Lung (tissue), 12 donors: ENCODE data around the gene ADGRF3. TPM values are rescaled to one million over a fixed set of nuclear protein-coding genes. Genes with fewer than 3 reads are reported as not detected.

Source experiments
- ATAC-seq: fragments of 200-7000 bp; cut with Tn5 transposase; one replicate; pipeline ENCODE4 v1.9.1; 2020; ENCODE audit warnings: moderate number of reproducible peaks; ENCODE audit not compliant: insufficient read depth, low FRiP score
- DNase-seq, 3 donors: peaks; one replicate each; pipeline ENCODE4 v3.0.0-alpha.2; 2013 to 2017
- H3K27ac ChIP-seq, 2 donors: one replicate each; pipeline ENCODE4 v1.5.1; 2013; ENCODE audit warnings: mild to moderate bottlenecking in 2 of 2, moderate library complexity in 2 of 2, control low read depth in 1 of 2, inconsistent platforms in 1 of 2, low read depth in 1 of 2, low read length in 1 of 2
- H3K27me3 ChIP-seq, 3 donors: one replicate each; pipeline ENCODE4 v1.5.1; 2013; ENCODE audit warnings: low read length in 2 of 3; ENCODE audit not compliant: control insufficient read depth in 3 of 3, insufficient read depth in 3 of 3
- H3K36me3 ChIP-seq, 4 donors: one replicate each; pipeline ENCODE4 v1.5.1; 2013; ENCODE audit warnings: low read length in 4 of 4, mild to moderate bottlenecking in 1 of 4, moderate library complexity in 1 of 4; ENCODE audit not compliant: control insufficient read depth in 4 of 4, insufficient read depth in 4 of 4
- H3K4me1 ChIP-seq, 5 donors: one replicate each; pipeline ENCODE4 v1.5.1; 2013; ENCODE audit warnings: low read length in 5 of 5, mild to moderate bottlenecking in 2 of 5, moderate library complexity in 1 of 5; ENCODE audit not compliant: control insufficient read depth in 5 of 5, insufficient read depth in 5 of 5
- H3K4me3 ChIP-seq: one replicate; pipeline ENCODE4 v1.5.1; 2013; ENCODE audit warnings: mild to moderate bottlenecking, control low read depth, moderate library complexity
- H3K9ac ChIP-seq, 2 donors: one replicate each; pipeline ENCODE4 v1.5.1; 2013; ENCODE audit warnings: low read length in 2 of 2, control low read depth in 1 of 2; ENCODE audit not compliant: insufficient read depth in 1 of 2
- H3K9me3 ChIP-seq, 4 donors: one replicate each; pipeline ENCODE4 v1.5.1; 2013; ENCODE audit warnings: low read length in 3 of 4, mild to moderate bottlenecking in 1 of 4, moderate library complexity in 1 of 4; ENCODE audit not compliant: control insufficient read depth in 4 of 4, insufficient read depth in 3 of 4
- CTCF ChIP-seq: IDR thresholded peaks from 2 replicates; pipeline ENCODE4 v1.5.1; 2012; ENCODE audit warnings: mild to moderate bottlenecking; ENCODE audit errors: control extremely low read depth, extremely low read depth
- WGBS, 2 donors: extraction: QIAGEN DNeasy Blood & Tissue Kit; methylation state at CpG; one replicate each; pipeline ENCODE4 v1.1.7; 2013; 5-methylcytosine and 5-hydroxymethylcytosine counted together
- polyA plus RNA-seq, 2 donors: library from polyadenylated mRNA; stranded (reverse); fragments of 200-250 nt; gene quantifications; one replicate each; pipeline ENCODE4 v1.2.1, GENCODE V29; 2013
- total RNA-seq, 2 donors: library from RNA; depleted of rRNA in 1 of 2; stranded (reverse); fragments of >200 nt in 1 of 2; gene quantifications; one replicate each; pipeline ENCODE4 v1.2.1, GENCODE V29; 2014 to 2021
- donor health status: control.
- donor health status: control.
- donor health status: Bipolar disorder and iron deficiency.
- donor health status: healthy.
- donor health status: DM: yes; HTN: yes; CAD: no.

ADGRF3 gene
- total and polyA plus RNA-seq, 4 donors = 0.10 to 3.9 (median 0.24) TPM

GRCh38 chr2:26297061-26297460 lies 49.5 kb downstream of the ADGRF3 start:
- WGBS, 2 donors = 80 to 84% methylated on average over 3 of the region's 3 CpGs
- ATAC-seq (no peak), DNase-seq (no peak)
- no peak overlapping the region for H3K4me3 ChIP-seq
- no peak for TF ChIP-seq CTCF
- H3K27me3 ChIP-seq = no peaks in the 10 kb centered on the region
- H3K4me1 ChIP-seq = peaks cover 0 to 26% (median 2%) of the 10 kb centered on the region in 5 donors
- no peak overlapping the region for H3K9ac ChIP-seq
- H3K27ac ChIP-seq = no peak overlapping the region
- H3K9me3 ChIP-seq = no peaks in the 10 kb centered on the region
- no peaks in the 10 kb centered on the region for H3K36me3 ChIP-seq

GRCh38 chr2:26295511-26295910 lies 51.1 kb downstream of the ADGRF3 start:
- peaks cover 0 to 2% (median 0%) of the 10 kb centered on the region in 4 donors for H3K36me3 ChIP-seq
- H3K27me3 ChIP-seq = no peaks in the 10 kb centered on the region
- H3K4me3 ChIP-seq = no peak overlapping the region
- no peak for TF ChIP-seq CTCF
- no peak for DNase-seq
- no peak overlapping the region for H3K9ac ChIP-seq
- WGBS, 2 donors = 85% methylated on average over 1 of the region's 1 CpG
- H3K9me3 ChIP-seq = no peaks in the 10 kb centered on the region
- no peak overlapping the region for H3K27ac ChIP-seq
- ATAC-seq = no peak
- peaks cover 0 to 16% (median 2%) of the 10 kb centered on the region in 5 donors for H3K4me1 ChIP-seq

- TF ChIP-seq CTCF = no peak
- Histone ChIP-seq H3K36me3 (peaks cover 4 to 12% (median 7%) of the 10 kb centered on the region in 4 donors), H3K9ac (no peak overlapping the region), H3K4me1 (no peaks in the 10 kb centered on the region), H3K27ac (no peak overlapping the region), H3K27me3 (no peaks in the 10 kb centered on the region), H3K9me3 (no peaks in the 10 kb centered on the region), H3K4me3 (no peak overlapping the region)
- ATAC-seq = peak; percentile 27
- WGBS, 2 donors = 78 to 81% methylated on average over 6 of the region's 6 CpGs
- no peak for DNase-seq
Observed at GRCh38 chr2:26292646-26293045, 53.9 kb downstream of the ADGRF3 start.

- Histone ChIP-seq H3K9ac (no peak overlapping the region), H3K27me3 (no peaks in the 10 kb centered on the region), H3K9me3 (no peaks in the 10 kb centered on the region), H3K27ac (no peak overlapping the region), H3K4me3 (no peak overlapping the region), H3K4me1 (no peaks in the 10 kb centered on the region), H3K36me3 (peaks cover 11 to 23% (median 17%) of the 10 kb centered on the region in 4 donors)
- no peak for TF ChIP-seq CTCF
- ATAC-seq (no peak), DNase-seq (no peak)
- WGBS, 2 donors = 64 to 81% methylated on average over 1 of the region's 1 CpG
Observed at GRCh38 chr2:26290001-26290400, 56.6 kb downstream of the ADGRF3 start.
